GM12872 (cell line): Measurements from ENCODE around the gene VPS52.
A peak's percentile ranks its signal among the peaks of the same experiment; 100 is the strongest.

ENCODE experiments used
- CTCF ChIP-seq: IDR thresholded peaks from 3 replicates; pipeline ENCODE4 v1.5.1; 2011; ENCODE audit warnings: low read depth, mild to moderate bottlenecking, low read length, moderate library complexity; ENCODE audit not compliant: insufficient read depth

The VPS52 gene

GRCh38 chr6:33280539-33280938 lies 8.9 kb upstream of the VPS52 start:
- TF ChIP-seq CTCF: no peak

GRCh38 chr6:33279971-33280511 lies 8.4 kb upstream of the VPS52 start:
- TF ChIP-seq CTCF: peak; percentile 47; the same call in 2 of the 3 replicates

GRCh38 chr6:33279257-33279695 lies 7.6 kb upstream of the VPS52 start:
- no peak for TF ChIP-seq CTCF

GRCh38 chr6:33278810-33279209 lies 7.1 kb upstream of the VPS52 start:
- no peak for TF ChIP-seq CTCF

- no peak for TF ChIP-seq CTCF
Observed at GRCh38 chr6:33278392-33278741, 6.7 kb upstream of the VPS52 start.

- TF ChIP-seq CTCF: no peak
Observed at GRCh38 chr6:33277663-33278391, 6.2 kb upstream of the VPS52 start.

- TF ChIP-seq CTCF: peak; percentile 56; the same call in 2 of the 3 replicates
Observed at GRCh38 chr6:33276864-33277662, 5.4 kb upstream of the VPS52 start, which contains the start of gene B3GALT4. TSS of gene B3GALT4 (plus strand) at chr6:33277123. CDS start at chr6:33277420, 297 bp downstream.
